SK-N-DZ (cell line): ENCODE results near the gene OSBPL10.
"Not testable (repeated sequence)": the region's sequence is repeated elsewhere in the genome, so short reads cannot be mapped to it uniquely, and the experiment has no call there.

Experiments used
- DNase-seq: peaks from one replicate; pipeline ENCODE4 v3.0.0-alpha.2; 2015; ENCODE audit warnings: low spot score

Gene OSBPL10

GRCh38 chr3:31709005-31709404 is 272.1 kb downstream of the OSBPL10 start:
- DNase-seq: no peak

DNA sequence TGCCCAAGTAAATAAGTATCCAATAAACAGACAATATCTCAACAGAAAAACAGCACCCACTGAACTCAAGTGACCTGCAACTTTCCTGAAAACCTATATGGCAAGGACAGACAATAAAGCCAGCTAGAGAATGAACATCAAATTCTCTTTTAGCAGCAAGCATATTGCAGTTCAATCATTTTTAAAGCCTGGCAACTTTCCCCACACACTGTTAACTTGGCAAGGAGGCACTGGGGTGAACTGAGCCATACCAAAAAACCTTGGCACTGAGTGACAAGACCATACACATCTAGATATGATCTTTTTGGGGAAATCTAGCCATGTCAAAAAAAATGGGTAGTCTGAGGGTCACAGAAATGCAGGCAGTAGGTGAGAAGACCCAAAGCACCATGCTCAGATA is 273.8 kb downstream of the OSBPL10 start:
- DNase-seq: no peak

DNA sequence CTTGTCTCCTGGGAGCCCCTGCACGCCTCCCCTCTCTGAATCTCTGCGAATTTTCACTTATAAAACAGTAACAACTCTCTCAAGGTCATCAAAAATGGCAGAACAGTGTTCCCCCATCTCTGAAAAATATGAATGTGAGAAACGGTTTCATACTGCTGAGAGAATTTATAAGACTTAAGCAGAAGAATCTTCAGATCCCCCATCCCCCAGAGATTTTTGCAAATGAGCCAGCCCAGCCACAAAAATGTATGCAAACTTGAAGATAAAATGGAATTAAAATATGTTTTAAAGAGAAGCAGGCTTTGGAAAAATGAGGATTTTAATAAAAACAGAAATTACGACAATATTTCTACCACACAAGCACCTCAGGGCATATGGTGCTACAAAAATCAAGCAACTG is 275.3 kb downstream of the OSBPL10 start:
- DNase-seq: no peak

- no peak for DNase-seq
Measured at GRCh38 chr3:31704591-31705179, 276.4 kb downstream of the OSBPL10 start.

DNA sequence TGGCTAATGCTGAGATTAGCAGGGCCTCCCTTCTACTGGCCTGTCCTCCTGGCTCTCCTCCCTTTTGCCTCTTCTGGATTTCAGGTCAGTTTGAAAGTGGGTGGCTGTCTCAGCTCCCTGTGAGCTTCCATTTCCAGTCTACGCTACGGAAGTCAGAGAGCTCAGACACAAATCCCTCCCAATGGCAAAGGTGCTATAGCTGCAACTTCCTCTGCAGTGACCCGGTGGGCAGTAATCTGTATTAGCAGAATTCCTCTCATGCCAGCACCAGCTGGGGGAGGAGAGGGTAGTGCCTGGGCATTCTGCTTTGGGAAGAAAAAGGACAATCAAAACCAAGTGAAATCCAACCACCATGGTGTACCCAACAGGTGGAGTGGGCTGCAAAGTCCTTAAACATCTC is 276.9 kb downstream of the OSBPL10 start:
- no peak for DNase-seq

DNA sequence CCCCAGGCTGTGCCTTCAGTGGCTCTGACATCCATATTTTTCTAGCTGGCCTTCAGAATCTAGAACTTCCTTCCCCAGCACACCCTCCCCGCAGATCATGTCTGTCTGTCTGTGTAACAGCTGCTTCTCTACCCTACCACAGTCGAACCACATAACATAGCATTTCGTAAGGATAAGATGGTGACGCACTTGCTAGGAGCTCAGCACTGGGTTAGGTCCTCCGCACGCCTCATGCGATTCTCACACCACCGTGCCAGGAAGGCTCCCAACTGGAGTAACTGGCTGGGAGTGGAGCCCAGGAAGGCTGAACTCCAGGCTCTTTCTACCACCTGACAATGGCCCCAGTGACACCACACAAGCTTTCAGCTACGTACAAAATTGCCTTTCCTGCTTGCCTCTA is 279.8 kb downstream of the OSBPL10 start:
- DNase-seq: no peak

- DNase-seq: no peak
Measured at GRCh38 chr3:31699309-31699953, 281.6 kb downstream of the OSBPL10 start.

- DNase-seq: no peak
Measured at GRCh38 chr3:31696815-31697548, 284.1 kb downstream of the OSBPL10 start.

GRCh38 chr3:31696009-31696297 is 285.1 kb downstream of the OSBPL10 start:
- no peak for DNase-seq

- no peak for DNase-seq
Measured at GRCh38 chr3:31695280-31696008, 285.6 kb downstream of the OSBPL10 start.

- no peak for DNase-seq
Measured at GRCh38 chr3:31693346-31693745, 287.7 kb downstream of the OSBPL10 start.

- no peak for DNase-seq
Measured at GRCh38 chr3:31692751-31693150, 288.3 kb downstream of the OSBPL10 start.

DNA sequence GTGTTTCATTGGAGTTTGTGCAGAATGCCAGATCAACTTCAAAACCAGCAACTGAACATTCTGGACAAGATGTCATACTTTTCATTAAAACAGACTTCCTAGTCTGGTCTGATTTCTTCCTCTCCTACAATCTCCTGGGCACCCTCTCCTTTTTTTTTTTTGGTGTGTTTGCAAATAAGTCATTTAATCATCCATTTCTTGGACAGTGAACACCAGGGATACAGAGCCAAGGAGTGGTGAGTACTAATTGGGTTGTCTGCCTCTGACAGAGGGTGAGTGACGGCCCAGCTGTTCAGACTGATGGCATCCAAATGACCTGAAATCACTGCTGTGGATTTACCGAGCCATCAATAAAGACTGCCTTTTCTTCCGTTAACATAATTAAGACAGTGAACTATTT is 290.3 kb downstream of the OSBPL10 start:
- DNase-seq: no peak

GRCh38 chr3:31689523-31689922 is 291.5 kb downstream of the OSBPL10 start:
- not testable (repeated sequence) for DNase-seq

DNA sequence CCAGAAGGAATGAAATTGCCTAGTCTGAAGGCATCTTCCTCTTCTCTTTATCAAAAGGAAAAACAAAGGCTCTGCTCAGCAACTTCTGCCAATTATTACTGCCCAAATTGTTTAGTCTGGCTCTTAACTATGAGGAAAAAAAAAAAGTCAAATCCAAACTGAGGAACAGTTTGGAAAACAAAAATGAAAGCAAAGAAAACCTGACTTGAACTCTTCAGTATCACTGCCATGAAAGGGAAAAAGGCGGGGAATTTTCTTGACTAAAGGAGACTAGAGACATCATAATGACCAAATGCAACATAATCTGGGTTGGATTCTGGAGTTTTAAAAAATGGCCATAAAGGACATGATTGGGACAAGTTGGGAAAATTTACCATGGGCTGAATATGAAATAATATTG is 292.1 kb downstream of the OSBPL10 start:
- DNase-seq: no peak

- DNase-seq: no peak
Measured at GRCh38 chr3:31687020-31687802, 293.9 kb downstream of the OSBPL10 start.

- no peak for DNase-seq
Measured at GRCh38 chr3:31680072-31680870, 300.8 kb downstream of the OSBPL10 start.

DNA sequence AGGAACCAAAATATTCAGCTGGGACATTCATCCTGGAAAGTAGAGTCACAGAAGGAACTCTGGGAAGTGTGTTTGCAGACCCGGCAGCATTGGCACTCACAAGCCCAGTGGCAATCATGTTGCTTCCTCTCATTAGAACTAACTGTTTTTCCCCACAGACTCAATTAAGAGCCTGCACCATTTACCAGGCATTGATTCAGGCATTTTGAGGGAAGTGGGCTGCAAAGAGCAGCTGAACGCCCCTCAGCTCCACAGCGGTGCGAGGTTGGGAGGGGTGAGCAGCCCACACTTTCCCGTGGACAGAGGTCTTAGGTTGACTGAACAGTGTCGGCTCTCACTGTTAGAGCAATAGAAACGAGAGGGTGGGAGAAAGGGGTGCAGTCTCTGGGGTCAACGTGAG is 304.5 kb downstream of the OSBPL10 start:
- DNase-seq: no peak

- no peak for DNase-seq
Measured at GRCh38 chr3:31673950-31674349, 307.1 kb downstream of the OSBPL10 start.

- DNase-seq: no peak
Measured at GRCh38 chr3:31671976-31672375, 309.1 kb downstream of the OSBPL10 start.

DNA sequence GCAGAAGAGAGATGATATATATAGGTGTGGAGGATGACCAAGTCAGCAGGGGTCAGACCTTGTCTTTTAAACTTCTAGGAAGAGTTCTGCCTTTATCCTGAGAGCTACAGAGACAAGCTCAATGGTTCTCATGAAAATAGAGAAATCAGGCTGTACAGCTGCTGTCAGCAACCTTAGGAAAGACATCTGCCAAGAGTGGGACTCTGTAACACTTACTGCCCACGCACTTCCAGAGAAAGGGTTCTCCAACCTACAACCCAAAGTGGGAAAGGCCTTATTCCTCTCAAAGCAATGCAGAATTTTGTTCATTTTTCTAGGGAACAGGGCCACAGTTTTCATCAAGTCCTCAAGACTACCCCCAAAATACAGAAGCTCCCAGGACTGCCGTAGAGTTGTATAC is 309.6 kb downstream of the OSBPL10 start:
- DNase-seq: no peak
